GM08714 (cell line): ENCODE measurements around the gene ATL2.
"Not testable (repeated sequence)": the region's sequence is repeated elsewhere in the genome, so short reads cannot be mapped to it uniquely, and the experiment has no call there.

Source experiments
- H3K4me3 ChIP-seq: fragments of 200-500 bp; sonication (Bioruptor generic); 2 replicates; pipeline ENCODE4 v1.5.1; 2014; ENCODE audit warnings: mild to moderate bottlenecking, low read length, inconsistent platforms
- ZNF274 ChIP-seq: IDR thresholded peaks from 2 replicates; pipeline ENCODE4 v1.6.1; 2012; ENCODE audit warnings: mild to moderate bottlenecking, low read depth, low read length

Gene ATL2

GRCh38 chr2:38323623-38324022 is 53.5 kb downstream of the ATL2 start:
- TF ChIP-seq ZNF274: no peak
- no peak overlapping the region for H3K4me3 ChIP-seq

DNA sequence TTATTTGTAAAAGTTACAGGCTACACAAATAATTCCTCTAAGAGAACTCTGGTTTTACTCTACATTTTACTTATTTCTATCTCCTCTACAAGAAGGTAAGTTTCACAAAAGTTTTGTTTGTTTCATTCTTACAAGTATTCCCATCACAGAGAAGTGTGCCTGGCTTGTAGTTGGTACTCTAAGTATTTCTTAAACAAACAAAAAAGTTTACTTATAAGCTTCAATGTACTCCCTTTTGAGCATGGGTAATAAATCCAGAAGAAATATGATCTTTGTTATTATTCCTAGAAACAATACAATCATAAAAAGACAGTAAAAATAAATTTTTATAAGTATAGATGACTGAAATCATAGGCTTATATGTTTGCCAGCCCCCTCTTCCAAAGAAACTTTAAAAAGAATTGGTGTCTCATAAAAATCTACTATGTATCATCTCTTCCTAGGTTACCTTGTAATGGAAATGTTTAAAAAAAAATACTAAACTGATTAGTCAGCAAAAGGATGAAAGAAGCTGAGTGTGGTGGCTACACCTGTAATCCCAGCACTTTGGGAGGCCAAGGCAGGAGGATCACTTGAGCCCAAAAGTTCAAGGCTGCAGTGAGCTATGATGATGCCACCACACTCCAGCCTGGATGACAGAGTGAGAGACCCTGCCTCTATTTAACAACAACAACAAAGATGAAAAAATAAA is 54.7 kb downstream of the ATL2 start:
- TF ChIP-seq ZNF274: no peak
- H3K4me3 ChIP-seq: no peak overlapping the region

GRCh38 chr2:38319240-38319639 is 57.8 kb downstream of the ATL2 start:
- not testable (repeated sequence) for H3K4me3 ChIP-seq

GRCh38 chr2:38317725-38318124 is 59.3 kb downstream of the ATL2 start:
- TF ChIP-seq ZNF274: no peak

GRCh38 chr2:38315707-38316333 is 61.3 kb downstream of the ATL2 start:
- no peak overlapping the region for H3K4me3 ChIP-seq
- TF ChIP-seq ZNF274: no peak

More at GRCh38 chr2:38317725-38318124, 59.3 kb downstream of the ATL2 start:
- H3K4me3 ChIP-seq: no peak overlapping the region

DNA sequence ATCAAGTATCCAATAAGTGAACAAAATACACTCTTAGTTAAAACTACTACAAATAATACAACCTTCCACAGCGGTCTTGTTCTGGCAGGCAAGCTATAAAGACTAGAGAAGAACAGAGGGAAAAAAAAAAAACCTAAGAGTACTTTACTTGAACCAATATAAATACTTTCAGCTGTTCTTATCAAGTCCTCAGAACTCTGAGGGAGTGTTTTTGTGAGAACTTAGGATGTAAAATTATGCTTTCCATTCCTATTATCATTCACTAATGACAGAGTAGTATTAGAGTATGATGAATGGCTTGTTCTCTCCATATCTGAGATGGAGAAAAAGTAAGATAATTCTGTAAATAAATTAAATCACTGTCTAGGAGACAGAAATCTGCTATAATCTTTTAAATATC is 68.3 kb downstream of the ATL2 start:
- TF ChIP-seq ZNF274: no peak
- no peak overlapping the region for H3K4me3 ChIP-seq

DNA sequence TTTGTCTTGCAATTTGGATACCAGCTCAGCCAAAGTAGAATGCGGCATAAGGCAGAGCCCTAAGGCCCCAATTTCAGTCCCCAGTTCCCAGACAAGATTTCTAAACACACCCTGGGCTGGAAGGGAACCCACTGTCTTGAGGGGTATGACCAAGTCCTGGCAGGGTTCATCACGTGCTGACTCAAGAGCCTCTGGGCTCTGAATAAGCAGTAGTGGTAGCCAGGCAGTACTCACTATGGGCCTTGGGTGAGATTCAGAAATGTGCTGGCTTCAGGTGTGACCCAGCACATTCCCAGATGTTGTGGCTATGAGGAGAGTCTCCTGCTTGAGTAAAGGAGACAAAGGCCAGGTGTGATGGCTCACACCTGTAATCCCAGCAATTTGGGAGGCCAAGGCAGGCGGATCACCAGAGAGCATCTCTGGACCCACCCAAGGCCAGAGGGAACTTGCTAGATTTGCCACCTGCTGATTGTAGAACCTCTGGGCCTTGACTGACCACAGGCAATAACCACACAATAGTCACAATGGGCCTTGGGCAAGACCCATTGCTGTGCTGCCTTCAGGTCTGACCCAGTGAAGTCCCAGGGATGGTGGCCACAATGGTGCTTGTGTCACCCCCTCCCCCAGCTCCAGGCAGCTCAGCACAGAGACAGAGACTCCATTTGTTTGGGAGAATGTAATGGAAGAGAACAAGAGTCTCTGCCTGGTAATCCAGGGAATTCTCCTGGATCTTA is 74.9 kb downstream of the ATL2 start:
- TF ChIP-seq ZNF274: no peak
- H3K4me3 ChIP-seq: no peak overlapping the region

DNA sequence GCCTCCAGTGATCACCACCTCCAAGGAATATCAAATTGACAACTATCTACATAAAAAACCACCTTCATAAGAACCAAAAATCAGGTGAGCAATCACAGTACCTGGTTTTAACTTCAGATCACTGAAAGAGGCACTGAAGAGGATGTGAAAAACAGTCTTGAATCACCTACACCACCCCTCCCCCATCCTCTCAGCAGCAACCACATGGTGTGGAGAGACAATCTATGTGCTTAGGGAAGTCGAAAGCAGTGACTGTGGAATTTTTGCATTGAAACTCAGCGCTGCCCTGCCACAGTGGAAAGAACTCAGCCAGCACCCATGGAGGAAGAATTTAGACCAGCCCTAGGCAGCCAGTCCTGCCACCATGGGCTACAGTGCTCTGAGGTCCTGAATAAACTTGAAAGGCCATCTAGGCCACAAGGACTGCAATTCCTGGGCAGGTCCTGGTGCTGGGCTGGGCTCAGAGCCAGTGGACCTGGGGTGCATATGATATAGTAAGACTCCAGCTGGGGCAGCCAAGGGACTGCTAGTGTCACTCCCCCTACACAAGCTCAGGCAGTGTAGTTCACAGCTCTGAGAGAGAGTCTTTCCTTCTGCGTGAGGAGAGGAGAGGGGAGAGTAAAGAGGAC is 75.6 kb downstream of the ATL2 start:
- TF ChIP-seq ZNF274: no peak
- H3K4me3 ChIP-seq: no peak overlapping the region

- H3K4me3 ChIP-seq: no peak overlapping the region
- TF ChIP-seq ZNF274: no peak
Observed at GRCh38 chr2:38298539-38298938, 78.5 kb downstream of the ATL2 start.

DNA sequence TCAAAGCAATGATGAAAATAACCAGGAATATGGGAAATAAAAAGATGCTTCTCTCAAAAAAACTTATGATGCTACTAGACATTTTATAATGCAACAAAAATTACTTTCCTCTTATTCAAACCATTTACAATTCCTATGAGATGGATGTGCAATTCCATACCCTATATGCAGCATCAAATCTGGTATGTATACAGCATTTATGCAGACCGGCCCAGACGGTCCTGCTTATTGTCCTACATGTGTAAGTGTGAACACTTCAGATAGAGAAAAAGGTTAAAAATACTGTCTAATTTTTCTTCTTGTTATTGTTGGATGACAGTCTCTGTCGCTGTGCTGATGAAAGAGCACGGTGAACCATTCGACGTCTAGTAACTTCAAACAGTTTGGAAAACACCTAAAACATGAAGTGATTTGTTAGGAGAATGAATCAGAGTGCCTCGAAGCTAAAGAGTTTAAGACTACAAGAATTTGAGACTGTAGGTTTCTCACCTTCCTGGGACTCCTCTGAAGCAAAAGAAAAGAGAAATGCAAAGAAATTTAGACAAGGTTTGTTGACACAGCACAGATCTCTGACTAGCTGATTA is 80.8 kb downstream of the ATL2 start:
- no peak for TF ChIP-seq ZNF274
- no peak overlapping the region for H3K4me3 ChIP-seq

DNA sequence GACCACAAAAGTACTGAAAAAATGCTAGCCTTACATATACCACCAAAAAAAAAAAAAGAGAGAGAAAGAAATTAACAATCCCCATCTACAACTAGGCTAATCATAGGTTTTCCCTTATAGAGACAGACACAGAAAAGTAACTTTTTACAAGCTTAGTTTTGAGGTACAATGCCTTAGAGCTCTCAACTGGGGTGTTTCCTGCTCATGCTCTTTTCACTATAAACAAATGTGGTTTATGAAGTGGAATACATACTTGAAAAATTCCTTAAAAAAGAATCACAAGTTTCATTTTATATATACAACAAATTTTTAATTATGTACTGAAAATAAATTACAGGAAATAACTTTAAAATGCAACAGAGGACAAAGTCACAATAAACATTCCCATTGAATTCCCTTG is 82.5 kb downstream of the ATL2 start:
- TF ChIP-seq ZNF274: no peak
- no peak overlapping the region for H3K4me3 ChIP-seq

DNA sequence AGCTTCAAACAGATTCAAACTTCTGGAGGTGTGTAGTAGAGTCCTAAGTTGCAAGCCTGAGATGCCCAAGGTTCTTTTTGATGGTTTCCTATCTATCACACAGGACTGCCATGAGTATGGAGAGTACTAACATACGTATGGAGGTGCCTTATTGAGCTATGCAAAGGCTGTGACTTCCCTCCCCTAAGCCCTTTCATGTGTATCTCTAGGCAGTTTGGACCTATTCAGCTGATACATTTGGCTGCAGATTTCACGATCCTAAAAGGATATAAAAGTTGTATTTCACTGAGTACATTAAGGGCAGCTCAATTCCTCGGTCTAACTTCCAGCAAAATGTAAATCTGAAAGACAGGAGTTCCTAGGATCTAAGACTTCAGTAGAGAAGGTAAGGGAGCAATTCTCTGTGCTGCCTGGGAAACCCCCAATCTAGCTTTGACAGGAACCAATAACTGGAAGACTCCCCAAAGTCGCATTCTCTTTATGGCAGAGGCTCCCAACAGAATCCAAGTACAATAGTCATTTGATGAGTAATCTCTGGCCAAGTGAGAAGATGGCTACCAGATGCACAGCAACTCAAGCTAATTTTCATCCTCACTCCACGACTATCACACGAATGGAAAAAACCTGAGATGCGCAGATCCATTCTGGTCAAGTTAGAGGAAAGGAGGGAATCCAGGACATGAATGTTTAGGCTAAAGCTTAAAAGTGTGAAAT is 83.8 kb downstream of the ATL2 start:
- no peak for TF ChIP-seq ZNF274
- H3K4me3 ChIP-seq: no peak overlapping the region

GRCh38 chr2:38290332-38290731 is 86.7 kb downstream of the ATL2 start:
- TF ChIP-seq ZNF274: no peak
- no peak overlapping the region for H3K4me3 ChIP-seq

GRCh38 chr2:38284971-38285370 is 92.1 kb downstream of the ATL2 start:
- no peak overlapping the region for H3K4me3 ChIP-seq
- no peak for TF ChIP-seq ZNF274
